Lower lobe of right lung (tissue), 2 donors: ENCODE measurements around the gene TMEM11. TPM values are rescaled to one million over a fixed set of nuclear protein-coding genes. Genes with fewer than 3 reads are reported as not detected.

ENCODE experiments used
- ATAC-seq, 2 donors: fragments of 200-7000 bp; cut with Tn5 transposase; one replicate each; pipeline ENCODE4 v1.9.1; 2020 to 2022; ENCODE audit warnings: mild to moderate bottlenecking in 2 of 2, moderate library complexity in 2 of 2
- DNase-seq: peaks from one replicate; pipeline ENCODE4 v3.0.0-alpha.2; 2020
- H3K27ac ChIP-seq: fragments of 200-600 bp; one replicate; pipeline ENCODE4 v1.8.0; 2022
- H3K27me3 ChIP-seq: fragments of 200-600 bp; one replicate; pipeline ENCODE4 v1.8.0; 2022; ENCODE audit warnings: low read depth
- H3K36me3 ChIP-seq: fragments of 200-600 bp; one replicate; pipeline ENCODE4 v1.8.0; 2022; ENCODE audit warnings: mild to moderate bottlenecking
- H3K4me1 ChIP-seq: fragments of 200-600 bp; one replicate; pipeline ENCODE4 v1.8.0; 2022
- H3K4me3 ChIP-seq: fragments of 200-600 bp; one replicate; pipeline ENCODE4 v1.8.0; 2022; ENCODE audit warnings: mild to moderate bottlenecking
- H3K9me3 ChIP-seq: fragments of 200-600 bp; one replicate; pipeline ENCODE4 v1.8.0; 2022
- CTCF ChIP-seq: fragments of 200-600 bp; IDR thresholded peaks from one replicate; pipeline ENCODE4 v1.8.0; 2022; ENCODE audit warnings: antibody characterized with exemption, mild to moderate bottlenecking
- intact Hi-C: fragments of 100-400 bp; cut with DNase I; formaldehyde crosslinking; loops from one replicate; pipeline ENCODE4 v1.11.0; 2022
- total RNA-seq: library from RNA; stranded (reverse); fragmentation: NEBNext Ultra II Directional; extraction: Animal tissue kit (Norgen Biotek cat#: 25700); gene quantifications from one replicate; pipeline ENCODE4 v1.2.1, GENCODE V29; 2021
- donor health status: DM: no; HTN: yes; CAD: no; lungs with severe emphysema.

The TMEM11 gene
- total RNA-seq, 1 donor from 2014 or later = 20.2 TPM

- no peak for DNase-seq
- H3K9me3 ChIP-seq = no peaks in the 10 kb centered on the region
- no peaks in the 10 kb centered on the region for H3K36me3 ChIP-seq
- no peak overlapping the region for H3K4me3 ChIP-seq
- H3K27me3 ChIP-seq = no peaks in the 10 kb centered on the region
- H3K27ac ChIP-seq = peak overlapping the region; percentile 75
- intact Hi-C loops = no loop called here
- peaks cover 59% of the 10 kb centered on the region for H3K4me1 ChIP-seq
- peak in 1 of 2 donors; percentile 23 for ATAC-seq
- TF ChIP-seq CTCF = no peak
Observed at GRCh38 chr17:21166595-21167210, 47.3 kb downstream of the TMEM11 start.

GRCh38 chr17:21165922-21166594 lies 47.9 kb downstream of the TMEM11 start:
- no peak overlapping the region for H3K4me3 ChIP-seq
- H3K27ac ChIP-seq = peak overlapping the region; percentile 75
- no peaks in the 10 kb centered on the region for H3K9me3 ChIP-seq
- peaks cover 58% of the 10 kb centered on the region for H3K4me1 ChIP-seq
- DNase-seq = no peak
- H3K36me3 ChIP-seq = no peaks in the 10 kb centered on the region
- intact Hi-C loops = no loop called here
- TF ChIP-seq CTCF = no peak
- ATAC-seq = no peak
- H3K27me3 ChIP-seq = no peaks in the 10 kb centered on the region

- H3K9me3 ChIP-seq = no peaks in the 10 kb centered on the region
- no peak for TF ChIP-seq CTCF
- no peaks in the 10 kb centered on the region for H3K36me3 ChIP-seq
- ATAC-seq (no peak), DNase-seq (no peak)
- H3K27ac ChIP-seq = no peak overlapping the region
- H3K27me3 ChIP-seq = no peaks in the 10 kb centered on the region
- intact Hi-C loops = no loop called here
- no peak overlapping the region for H3K4me3 ChIP-seq
- H3K4me1 ChIP-seq = peaks cover 53% of the 10 kb centered on the region
Observed at GRCh38 chr17:21164620-21165019, 49.3 kb downstream of the TMEM11 start.

- Histone ChIP-seq H3K27ac (no peak overlapping the region), H3K27me3 (no peaks in the 10 kb centered on the region), H3K36me3 (no peaks in the 10 kb centered on the region), H3K4me3 (no peak overlapping the region), H3K9me3 (no peaks in the 10 kb centered on the region), H3K4me1 (peaks cover 49% of the 10 kb centered on the region)
- DNase-seq (no peak), ATAC-seq (no peak)
- intact Hi-C loops = no loop called here
- TF ChIP-seq CTCF = no peak
Observed at GRCh38 chr17:21164216-21164615, 49.7 kb downstream of the TMEM11 start.

GRCh38 chr17:21163101-21163500 lies 50.9 kb downstream of the TMEM11 start:
- H3K27ac ChIP-seq = peak overlapping the region; percentile 19
- peaks cover 46% of the 10 kb centered on the region for H3K4me1 ChIP-seq

More at GRCh38 chr17:21163101-21163500, 50.9 kb downstream of the TMEM11 start:
- no peak overlapping the region for H3K4me3 ChIP-seq
- DNase-seq = no peak
- no peaks in the 10 kb centered on the region for H3K9me3 ChIP-seq
- TF ChIP-seq CTCF = no peak
- H3K36me3 ChIP-seq = no peaks in the 10 kb centered on the region
- no peak for ATAC-seq
- intact Hi-C loops = no loop called here
- no peaks in the 10 kb centered on the region for H3K27me3 ChIP-seq
